Middle frontal gyrus (tissue), 1 donor: ENCODE measurements around the gene BCAN.

ENCODE experiments used
- DNase-seq: peaks from one replicate; pipeline ENCODE4 v3.0.0-alpha.2; 2015; ENCODE audit warnings: low spot score; ENCODE audit errors: extremely low spot score

Gene BCAN

GRCh38 chr1:156676820-156677615, 35.1 kb downstream of the BCAN start, which contains the start of gene NES:
NES (minus strand) TSS chr1:156677407; CDS start chr1:156677264, 143 bp downstream.
- DNase-seq = no peak

GRCh38 chr1:156677616-156678596, 36.0 kb downstream of the BCAN start:
- DNase-seq = peak; percentile 74

GRCh38 chr1:156680056-156680455, 38.1 kb downstream of the BCAN start:
- no peak for DNase-seq

- no peak for DNase-seq
These were observed 39.5 kb downstream of the BCAN start for GRCh38 chr1:156681196-156681960.

- DNase-seq = no peak
These were observed 40.4 kb downstream of the BCAN start for GRCh38 chr1:156682166-156682890.

GRCh38 chr1:156684227-156684782, 42.4 kb downstream of the BCAN start:
- no peak for DNase-seq

- DNase-seq = no peak
These were observed 47.4 kb downstream of the BCAN start for GRCh38 chr1:156689035-156689952.

- DNase-seq = no peak
These were observed 48.2 kb downstream of the BCAN start for GRCh38 chr1:156689953-156690674.

- DNase-seq = no peak
These were observed 48.7 kb downstream of the BCAN start for GRCh38 chr1:156690675-156691036.

- no peak for DNase-seq
These were observed 49.3 kb downstream of the BCAN start for GRCh38 chr1:156691191-156691590.

- DNase-seq = no peak
These were observed 49.9 kb downstream of the BCAN start for GRCh38 chr1:156691665-156692440.

GRCh38 chr1:156692441-156692924, 50.6 kb downstream of the BCAN start:
- no peak for DNase-seq

GRCh38 chr1:156692925-156693847, 51.3 kb downstream of the BCAN start:
- DNase-seq = no peak

GRCh38 chr1:156693848-156694689, 52.2 kb downstream of the BCAN start:
- no peak for DNase-seq

GRCh38 chr1:156694690-156694962, 52.7 kb downstream of the BCAN start:
- no peak for DNase-seq

GRCh38 chr1:156696755-156697154, 54.8 kb downstream of the BCAN start:
- DNase-seq = no peak
